Spleen (tissue), 11 donors: ENCODE data around the gene NPC1. TPM values are rescaled to one million over a fixed set of nuclear protein-coding genes. Genes with fewer than 3 reads are reported as not detected.
A peak's percentile ranks its signal among the peaks of the same experiment; 100 is the strongest.

Experiments
- DNase-seq: peaks from one replicate; pipeline ENCODE4 v3.0.0-alpha.2; 2020
- H3K27ac ChIP-seq, 8 donors: fragments of 200-600 bp; sonication (generic) in 7 of 8; 1 replicate in 4 of 8; 2 replicates in 4 of 8; pipeline versions ENCODE4 v1.5.0 to v1.8.0; 2016 to 2021; ENCODE audit warnings: inconsistent platforms in 4 of 8, mild to moderate bottlenecking in 4 of 8, moderate library complexity in 1 of 8
- H3K27me3 ChIP-seq, 7 donors: fragments of 200-600 bp; sonication (generic) in 6 of 7; replicated peaks in 1 of 7; 1 replicate in 4 of 7; 2 replicates in 3 of 7; pipeline versions ENCODE4 v1.5.0 to v1.8.0; 2016 to 2021; ENCODE audit warnings: inconsistent platforms in 3 of 7, mild to moderate bottlenecking in 1 of 7
- H3K36me3 ChIP-seq, 6 donors: fragments of 200-600 bp; sonication (generic) in 5 of 6; 1 replicate in 4 of 6; 2 replicates in 2 of 6; pipeline versions ENCODE4 v1.5.0 to v1.8.0; 2016 to 2021; ENCODE audit warnings: inconsistent platforms in 2 of 6
- H3K4me1 ChIP-seq, 6 donors: fragments of 200-600 bp; sonication (generic) in 5 of 6; 1 replicate in 3 of 6; 2 replicates in 3 of 6; pipeline versions ENCODE4 v1.5.0 to v1.8.0; 2016 to 2021; ENCODE audit warnings: inconsistent platforms in 3 of 6
- H3K4me3 ChIP-seq, 8 donors: fragments of 200-600 bp; sonication (generic) in 7 of 8; 1 replicate in 4 of 8; 2 replicates in 4 of 8; pipeline versions ENCODE4 v1.5.0 to v1.8.0; 2016 to 2021; ENCODE audit warnings: inconsistent platforms in 4 of 8, mild to moderate bottlenecking in 4 of 8, moderate library complexity in 2 of 8
- H3K9me3 ChIP-seq, 8 donors: fragments of 200-600 bp; sonication (generic) in 7 of 8; 1 replicate in 4 of 8; 2 replicates in 4 of 8; pipeline versions ENCODE4 v1.5.0 to v1.8.0; 2016 to 2021; ENCODE audit warnings: inconsistent platforms in 4 of 8
- CTCF ChIP-seq, 11 experiments: fragments of 200-600 bp in 7 of 11; fragments of 450-650 bp in 4 of 11; sonication (generic) in 4 of 11; IDR thresholded peaks in 8 of 11; conservative IDR thresholded peaks in 3 of 11; 1 replicate in 7 of 11; 2 replicates in 4 of 11; pipeline versions ENCODE4 v1.4.0 to v1.8.0; 2016 to 2021; ENCODE audit warnings: antibody characterized with exemption in 11 of 11, inconsistent platforms in 4 of 11, mild to moderate bottlenecking in 1 of 11
- POLR2A ChIP-seq, 3 donors: fragments of 450-650 bp; IDR thresholded peaks; one replicate each; pipeline ENCODE4 v1.5.1; 2017; ENCODE audit warnings: antibody characterized with exemption in 3 of 3, mild to moderate bottlenecking in 1 of 3
- POLR2AphosphoS5 ChIP-seq, 3 donors: sonication (generic); formaldehyde crosslinking; IDR thresholded peaks; one replicate each; pipeline ENCODE4 v1.5.1; 2017; ENCODE audit warnings: antibody characterized with exemption in 3 of 3
- WGBS, 5 donors: extraction: QIAGEN DNeasy Blood & Tissue Kit in 3 of 5; methylation state at CpG; one replicate each; pipeline versions ENCODE4 v1.1.5 to v1.1.7; 2013 to 2018; 5-methylcytosine and 5-hydroxymethylcytosine counted together
- intact Hi-C: fragments of 100-400 bp; cut with DNase I; formaldehyde crosslinking; loops from one replicate; pipeline ENCODE4 v1.15.0; 2023; ENCODE audit warnings: low total_unique reads
- polyA plus RNA-seq, 3 donors: library from polyadenylated mRNA; stranded (reverse); fragments of 200-250 nt; gene quantifications; one replicate each; pipeline ENCODE4 v1.2.1, GENCODE V29; 2013
- total RNA-seq, 7 donors: library from RNA; depleted of rRNA in 3 of 7; stranded (reverse); fragments of >200 nt in 3 of 7; fragmentation: NEBNext Ultra II Directional in 4 of 7; extraction: Animal tissue kit (Norgen Biotek cat#: 25700) in 4 of 7; gene quantifications; one replicate each; pipeline versions ENCODE4 v1.1.0 to v1.2.1, GENCODE V29; 2016 to 2021
- donor health status: healthy with polysubstance abuse.
- donor health status: DM: no; HTN: no; CAD: no; lungs with moderate emphysema.
- donor health status: DM: no; HTN: no; CAD: no.
- donor health status: Bipolar disorder and iron deficiency.
- donor health status: healthy.
- donor health status: DM: no; HTN: no; CAD: no.
- donor health status: DM: yes; HTN: yes; CAD: no.

NPC1 gene
- total and polyA plus RNA-seq, 10 donors, result 8.1 to 84.2 (median 56.0) TPM

DNA sequence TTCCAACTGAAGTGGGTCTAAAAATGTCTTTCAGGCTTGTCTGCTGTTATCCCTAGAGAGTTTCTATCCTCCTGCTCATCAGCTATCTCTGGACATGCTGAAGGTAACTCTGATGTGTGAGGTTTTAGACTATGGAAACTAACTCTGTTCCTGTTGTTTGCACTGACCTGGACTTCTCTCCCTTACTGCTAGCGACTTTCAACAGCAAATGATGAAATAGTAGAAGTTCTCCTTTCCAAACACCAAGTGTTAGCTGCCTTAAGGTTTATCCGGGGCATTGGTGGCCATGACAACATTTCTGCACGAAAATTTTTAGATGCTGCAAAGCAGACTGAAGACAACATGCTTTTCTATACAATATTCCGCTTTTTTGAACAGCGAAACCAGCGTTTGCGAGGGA, 56.1 kb downstream of the NPC1 start:
- H3K27me3 ChIP-seq, result no peaks in the 10 kb centered on the region
- DNase-seq, result no peak
- WGBS, 5 donors, result 74 to 89% (median 81%) methylated on average over 7 of the region's 7 CpGs
- H3K36me3 ChIP-seq, result peaks cover 0 to 100% (median 100%) of the 10 kb centered on the region in 6 donors
- peaks cover 0 to 22% (median 3%) of the 10 kb centered on the region in 6 donors for H3K4me1 ChIP-seq
- TF ChIP-seq POLR2AphosphoS5 (IDR thresholded peaks at IDR 0.05), result no peak
- no peak for TF ChIP-seq POLR2A (IDR thresholded peaks at IDR 0.05)
- no peak for TF ChIP-seq CTCF (IDR thresholded peaks at IDR 0.05 in 8 of 11, conservative IDR thresholded peaks at IDR 0.05 in 3 of 11)
- peak overlapping the region in 2 of 8 donors; percentile 29 to 53 for H3K27ac ChIP-seq
- H3K4me3 ChIP-seq, result no peak overlapping the region
- H3K9me3 ChIP-seq, result no peaks in the 10 kb centered on the region
- intact Hi-C loops, result no loop called here

DNA sequence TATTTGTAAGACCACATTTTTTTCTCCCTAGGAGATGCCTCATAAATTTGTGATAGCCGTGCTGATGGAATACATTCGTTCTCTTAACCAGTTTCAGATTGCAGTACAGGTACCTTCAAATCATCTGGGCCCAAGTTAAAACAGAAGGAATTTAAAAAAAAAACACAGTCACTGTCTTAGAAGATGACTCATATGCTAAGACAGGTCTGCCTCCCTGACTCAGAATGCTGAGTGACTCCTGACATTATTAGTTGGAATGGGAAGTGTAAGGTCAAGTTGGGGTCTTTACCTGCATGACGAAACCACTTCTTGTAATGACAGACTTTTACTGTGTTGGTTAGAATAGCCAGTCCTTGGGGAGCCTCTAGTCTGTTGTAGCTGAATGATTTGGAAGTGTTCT, 56.7 kb downstream of the NPC1 start:
- H3K9me3 ChIP-seq, result no peaks in the 10 kb centered on the region
- 72 to 92% (median 86%) methylated on average over 3 of the region's 3 CpGs for WGBS, 5 donors
- TF ChIP-seq POLR2A (IDR thresholded peaks at IDR 0.05), result no peak
- no peak for TF ChIP-seq POLR2AphosphoS5 (IDR thresholded peaks at IDR 0.05)
- no peak for TF ChIP-seq CTCF (IDR thresholded peaks at IDR 0.05 in 8 of 11, conservative IDR thresholded peaks at IDR 0.05 in 3 of 11)
- peak overlapping the region in 2 of 8 donors; percentile 29 to 53 for H3K27ac ChIP-seq
- no peak for DNase-seq
- intact Hi-C loops, result no loop called here
- no peak overlapping the region for H3K4me3 ChIP-seq
- H3K36me3 ChIP-seq, result peaks cover 0 to 100% (median 100%) of the 10 kb centered on the region in 6 donors
- H3K27me3 ChIP-seq, result no peaks in the 10 kb centered on the region
- peaks cover 0 to 22% (median 3%) of the 10 kb centered on the region in 6 donors for H3K4me1 ChIP-seq

DNA sequence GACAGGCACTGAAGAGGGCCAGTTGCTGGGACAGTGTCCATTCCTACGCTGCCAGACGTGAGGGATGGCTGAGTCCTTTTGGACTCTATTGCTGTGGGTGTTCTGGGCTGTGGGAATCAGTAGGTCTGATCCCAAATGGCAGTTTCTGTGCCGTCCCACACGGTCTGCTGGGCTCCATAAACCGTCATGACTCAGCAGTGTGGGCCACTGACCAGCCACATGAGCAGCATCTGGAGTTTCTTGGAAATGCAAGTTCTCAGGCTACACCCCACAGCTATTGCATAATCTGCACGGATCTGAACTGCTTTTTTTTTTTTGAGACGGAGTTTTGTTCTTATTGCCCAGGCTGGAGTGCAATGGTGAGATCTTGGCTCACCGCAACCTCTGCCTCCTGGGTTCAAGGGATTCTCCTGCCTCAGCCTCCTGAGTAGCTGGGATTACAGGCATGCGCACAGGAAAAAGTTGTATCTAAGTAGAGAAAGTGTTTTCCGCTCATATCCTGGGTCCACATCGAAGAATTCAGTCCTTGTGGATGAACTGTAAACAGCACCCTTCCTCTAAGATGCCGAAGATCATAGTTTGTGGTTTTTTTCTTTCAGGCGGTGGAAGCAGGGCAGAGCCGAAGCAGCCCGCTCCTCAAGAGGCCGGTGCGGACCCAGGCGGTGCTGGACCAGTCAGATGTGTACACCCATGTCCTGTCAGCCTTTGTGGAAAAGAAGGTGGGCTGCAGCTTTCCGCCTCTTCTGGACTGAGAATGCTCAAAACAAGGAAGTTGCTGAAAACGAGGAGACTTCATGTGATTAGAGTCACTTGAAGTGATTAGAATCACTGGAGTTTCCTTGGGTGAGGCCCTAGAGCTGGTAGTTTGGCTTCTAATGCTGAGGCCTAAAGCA, 57.5 kb downstream of the NPC1 start:
- TF ChIP-seq POLR2A (IDR thresholded peaks at IDR 0.05) (no peak), CTCF (IDR thresholded peaks at IDR 0.05 in 8 of 11, conservative IDR thresholded peaks at IDR 0.05 in 3 of 11) (no peak), POLR2AphosphoS5 (IDR thresholded peaks at IDR 0.05) (peak; percentile 12 to 58 (median 27))
- peaks cover 0 to 100% (median 100%) of the 10 kb centered on the region in 6 donors for H3K36me3 ChIP-seq
- intact Hi-C loops, result no loop called here
- 74 to 92% (median 85%) methylated on average over 20 of the region's 20 CpGs for WGBS, 5 donors
- peak overlapping the region in 3 of 8 donors; percentile 10 to 53 (median 29) for H3K27ac ChIP-seq
- H3K4me3 ChIP-seq, result no peak overlapping the region
- H3K4me1 ChIP-seq, result peaks cover 0 to 24% (median 3%) of the 10 kb centered on the region in 6 donors
- no peak for DNase-seq
- no peaks in the 10 kb centered on the region for H3K27me3 ChIP-seq
- H3K9me3 ChIP-seq, result no peaks in the 10 kb centered on the region

DNA sequence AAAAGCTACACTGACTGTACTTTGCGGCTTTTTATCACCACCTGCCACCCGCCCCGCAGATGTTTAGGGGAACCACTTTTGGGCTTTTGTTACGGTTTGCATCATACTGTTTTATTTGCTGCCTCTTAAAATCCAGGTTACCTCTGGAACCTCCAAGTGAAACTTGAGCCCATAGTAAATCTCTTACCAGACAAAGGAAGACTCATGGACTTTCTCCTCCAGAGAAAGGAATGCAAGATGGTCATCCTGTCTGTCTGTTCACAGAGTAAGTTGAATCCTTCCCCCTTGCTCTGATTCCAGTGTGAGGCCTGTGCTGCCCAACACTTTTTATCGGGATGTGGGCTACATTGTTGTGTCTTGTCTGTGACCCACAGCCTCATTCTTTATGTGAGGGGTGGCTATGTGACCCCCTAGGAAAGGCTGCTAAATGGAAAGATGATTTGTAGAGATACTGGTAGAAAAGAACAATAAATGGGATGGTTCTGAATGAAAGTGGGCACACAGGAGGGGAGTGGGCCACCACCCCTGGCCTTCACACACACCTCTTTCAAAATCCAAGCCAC, 59.7 kb downstream of the NPC1 start:
- Histone ChIP-seq H3K9me3 (no peaks in the 10 kb centered on the region), H3K4me3 (no peak overlapping the region), H3K27me3 (no peaks in the 10 kb centered on the region), H3K27ac (no peak overlapping the region), H3K4me1 (peaks cover 0 to 44% (median 8%) of the 10 kb centered on the region in 6 donors), H3K36me3 (peaks cover 0 to 100% (median 98%) of the 10 kb centered on the region in 6 donors)
- intact Hi-C loops, result no loop called here
- WGBS, 5 donors, result 96 to 98% (median 97%) methylated on average over 5 of the region's 5 CpGs
- TF ChIP-seq POLR2A (IDR thresholded peaks at IDR 0.05) (no peak), CTCF (IDR thresholded peaks at IDR 0.05 in 8 of 11, conservative IDR thresholded peaks at IDR 0.05 in 3 of 11) (no peak)
- no peak for DNase-seq
